Liver (tissue), 9 donors: ENCODE results near the gene CPT1A. TPM values are rescaled to one million over a fixed set of nuclear protein-coding genes. Genes with fewer than 3 reads are reported as not detected.

Experiments
- DNase-seq: peaks from one replicate; pipeline ENCODE4 v3.0.0-alpha.2; 2017; ENCODE audit warnings: low spot score
- H3K27ac ChIP-seq, 2 donors: one replicate each; pipeline ENCODE4 v1.7.0; 2013; ENCODE audit warnings: inconsistent platforms in 2 of 2, low read length in 2 of 2, control low read depth in 1 of 2, low read depth in 1 of 2, mild to moderate bottlenecking in 1 of 2
- H3K27me3 ChIP-seq, 4 donors: one replicate each; pipeline versions ENCODE4 v1.6.1 to v1.7.0; 2013; ENCODE audit warnings: low read length in 3 of 4, inconsistent platforms in 1 of 4, mild to moderate bottlenecking in 1 of 4, moderate library complexity in 1 of 4; ENCODE audit not compliant: control insufficient read depth in 4 of 4, insufficient read depth in 4 of 4
- H3K36me3 ChIP-seq, 4 donors: one replicate each; pipeline versions ENCODE4 v1.6.1 to v1.7.0; 2013; ENCODE audit warnings: low read length in 3 of 4, mild to moderate bottlenecking in 3 of 4, low read depth in 1 of 4, moderate library complexity in 1 of 4; ENCODE audit not compliant: control insufficient read depth in 4 of 4, insufficient read depth in 3 of 4
- H3K4me1 ChIP-seq, 4 donors: one replicate each; pipeline versions ENCODE4 v1.6.1 to v1.7.0; 2013; ENCODE audit warnings: low read length in 3 of 4, mild to moderate bottlenecking in 3 of 4, moderate library complexity in 1 of 4; ENCODE audit not compliant: control insufficient read depth in 4 of 4, insufficient read depth in 4 of 4
- H3K4me3 ChIP-seq, 3 donors: one replicate each; pipeline versions ENCODE4 v1.6.1 to v1.7.0; 2013; ENCODE audit warnings: low read length in 3 of 3, control low read depth in 1 of 3, low read depth in 1 of 3, mild to moderate bottlenecking in 1 of 3
- H3K9ac ChIP-seq, 2 donors: one replicate each; pipeline ENCODE4 v1.7.0; 2013; ENCODE audit warnings: low read length in 2 of 2, mild to moderate bottlenecking in 2 of 2, moderate library complexity in 2 of 2, control low read depth in 1 of 2, low read depth in 1 of 2
- H3K9me3 ChIP-seq, 4 donors: one replicate each; pipeline versions ENCODE4 v1.6.1 to v1.7.0; 2013; ENCODE audit warnings: low read length in 3 of 4; ENCODE audit not compliant: control insufficient read depth in 4 of 4
- CTCF ChIP-seq: fragments of 150-350 bp; IDR thresholded peaks from 2 replicates; pipeline ENCODE4 v1.5.1; 2017; ENCODE audit warnings: improper control_type of control experiment, low read depth, low read length; ENCODE audit not compliant: missing input control
- EGR1 ChIP-seq, 2 donors: IDR thresholded peaks; 2 replicates each; pipeline ENCODE4 v1.6.1; 2016 to 2018; ENCODE audit warnings: antibody characterized with exemption in 2 of 2, low read depth in 2 of 2
- FOXA1 ChIP-seq: IDR thresholded peaks from 2 replicates; pipeline ENCODE4 v1.6.1; 2016; ENCODE audit warnings: antibody characterized with exemption
- GABPA ChIP-seq, 2 donors: IDR thresholded peaks in 1 of 2; conservative IDR thresholded peaks in 1 of 2; 2 replicates each; pipeline ENCODE4 v1.6.1; 2016; ENCODE audit warnings: antibody characterized with exemption in 2 of 2, mild to moderate bottlenecking in 1 of 2, moderate library complexity in 1 of 2
- HNF4A ChIP-seq, 2 donors: conservative IDR thresholded peaks; 2 replicates each; pipeline ENCODE4 v1.6.1; 2016; ENCODE audit warnings: antibody characterized with exemption in 2 of 2, mild to moderate bottlenecking in 2 of 2
- HNF4G ChIP-seq: IDR thresholded peaks from 2 replicates; pipeline ENCODE4 v1.6.1; 2016; ENCODE audit warnings: antibody characterized with exemption
- NR2F2 ChIP-seq: IDR thresholded peaks from 2 replicates; pipeline ENCODE4 v1.6.1; 2016; ENCODE audit warnings: antibody characterized with exemption
- RAD21 ChIP-seq, 2 donors: IDR thresholded peaks; 2 replicates each; pipeline ENCODE4 v1.6.1; 2016; ENCODE audit warnings: antibody characterized with exemption in 2 of 2, mild to moderate bottlenecking in 2 of 2
- RXRA ChIP-seq, 2 donors: IDR thresholded peaks; 2 replicates each; pipeline ENCODE4 v1.6.1; 2017 to 2018; ENCODE audit warnings: antibody characterized with exemption in 2 of 2, mild to moderate bottlenecking in 1 of 2
- SP1 ChIP-seq: IDR thresholded peaks from 2 replicates; pipeline ENCODE4 v1.6.1; 2018; ENCODE audit warnings: antibody characterized with exemption, mild to moderate bottlenecking
- TAF1 ChIP-seq: conservative IDR thresholded peaks from 2 replicates; pipeline ENCODE4 v1.6.1; 2016; ENCODE audit warnings: antibody characterized with exemption, mild to moderate bottlenecking
- YY1 ChIP-seq: IDR thresholded peaks from 2 replicates; pipeline ENCODE4 v1.6.1; 2016; ENCODE audit warnings: antibody characterized with exemption, mild to moderate bottlenecking
- WGBS: extraction: QIAGEN DNeasy Blood & Tissue Kit; methylation state at CpG from one replicate; pipeline ENCODE4 v1.1.7; 2013; 5-methylcytosine and 5-hydroxymethylcytosine counted together
- polyA plus RNA-seq, 2 donors: library from polyadenylated mRNA; stranded (reverse) in 1 of 2; unstranded in 1 of 2; fragments of 200-250 nt in 1 of 2; fragments of >200 nt in 1 of 2; fragmentation: Nextera tagmentation in 1 of 2; extraction: Ambion mirVana in 1 of 2; gene quantifications; one replicate each; pipeline versions ENCODE4 v1.2.1 to v1.2.3, GENCODE V29; 2013 to 2015
- total RNA-seq, 2 donors: library from RNA; depleted of rRNA; stranded (reverse); fragments of >200 nt; gene quantifications; one replicate each; pipeline ENCODE4 v1.2.3, GENCODE V29; 2014
- TF ChIP-seq, protein P1 (sequence below): IDR thresholded peaks from 2 replicates; pipeline ENCODE4 v1.6.1; 2016; ENCODE audit warnings: antibody characterized with exemption
- TF ChIP-seq, protein P2 (sequence below): IDR thresholded peaks from 2 replicates; pipeline ENCODE4 v1.6.1; 2016; ENCODE audit warnings: antibody characterized with exemption
- TF ChIP-seq, protein P3 (sequence below): IDR thresholded peaks from 2 replicates; pipeline ENCODE4 v1.6.1; 2016; ENCODE audit warnings: antibody characterized with exemption
- donor health status: healthy.
- donor health status: healthy.
- donor health status: healthy.
- donor health status: healthy.
- donor health status: healthy.

Gene CPT1A
- total and polyA plus RNA-seq, 4 donors = 17.2 to 232 (median 61.0) TPM

- Histone ChIP-seq H3K9ac (no peak overlapping the region), H3K36me3 (peaks cover 27 to 66% (median 53%) of the 10 kb centered on the region in 4 donors), H3K27ac (no peak overlapping the region), H3K9me3 (no peaks in the 10 kb centered on the region), H3K4me1 (no peaks in the 10 kb centered on the region), H3K4me3 (no peak overlapping the region), H3K27me3 (no peaks in the 10 kb centered on the region)
- TF ChIP-seq, protein P1, sequence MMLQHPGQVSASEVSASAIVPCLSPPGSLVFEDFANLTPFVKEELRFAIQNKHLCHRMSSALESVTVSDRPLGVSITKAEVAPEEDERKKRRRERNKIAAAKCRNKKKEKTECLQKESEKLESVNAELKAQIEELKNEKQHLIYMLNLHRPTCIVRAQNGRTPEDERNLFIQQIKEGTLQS = no peak
- TF ChIP-seq EGR1 (IDR thresholded peaks at IDR 0.05; ENCODE audit: low read depth in 2 of 2) (no peak), RAD21 (IDR thresholded peaks at IDR 0.05) (no peak), CTCF (no peak), FOXA1 (no peak), HNF4G (no peak), NR2F2 (no peak), TAF1 (no peak), HNF4A (conservative IDR thresholded peaks at IDR 0.05) (no peak), GABPA (IDR thresholded peaks at IDR 0.05 in 1 of 2, conservative IDR thresholded peaks at IDR 0.05 in 1 of 2) (no peak), RXRA (IDR thresholded peaks at IDR 0.05) (no peak), YY1 (no peak)
- TF ChIP-seq, protein P2, sequence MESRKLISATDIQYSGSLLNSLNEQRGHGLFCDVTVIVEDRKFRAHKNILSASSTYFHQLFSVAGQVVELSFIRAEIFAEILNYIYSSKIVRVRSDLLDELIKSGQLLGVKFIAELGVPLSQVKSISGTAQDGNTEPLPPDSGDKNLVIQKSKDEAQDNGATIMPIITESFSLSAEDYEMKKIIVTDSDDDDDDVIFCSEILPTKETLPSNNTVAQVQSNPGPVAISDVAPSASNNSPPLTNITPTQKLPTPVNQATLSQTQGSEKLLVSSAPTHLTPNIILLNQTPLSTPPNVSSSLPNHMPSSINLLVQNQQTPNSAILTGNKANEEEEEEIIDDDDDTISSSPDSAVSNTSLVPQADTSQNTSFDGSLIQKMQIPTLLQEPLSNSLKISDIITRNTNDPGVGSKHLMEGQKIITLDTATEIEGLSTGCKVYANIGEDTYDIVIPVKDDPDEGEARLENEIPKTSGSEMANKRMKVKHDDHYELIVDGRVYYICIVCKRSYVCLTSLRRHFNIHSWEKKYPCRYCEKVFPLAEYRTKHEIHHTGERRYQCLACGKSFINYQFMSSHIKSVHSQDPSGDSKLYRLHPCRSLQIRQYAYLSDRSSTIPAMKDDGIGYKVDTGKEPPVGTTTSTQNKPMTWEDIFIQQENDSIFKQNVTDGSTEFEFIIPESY = no peak
- DNase-seq = no peak
- WGBS = 91% methylated on average over 8 of the region's 8 CpGs
These were observed 84.0 kb downstream of the CPT1A start for GRCh38 chr11:68757711-68758110.

GRCh38 chr11:68756171-68756766, 85.4 kb downstream of the CPT1A start:
- Histone ChIP-seq H3K36me3 (peaks cover 20 to 52% (median 40%) of the 10 kb centered on the region in 4 donors), H3K9ac (no peak overlapping the region)

More at GRCh38 chr11:68756171-68756766, 85.4 kb downstream of the CPT1A start:
- TF ChIP-seq, protein P2 = no peak
- TF ChIP-seq GABPA (IDR thresholded peaks at IDR 0.05 in 1 of 2, conservative IDR thresholded peaks at IDR 0.05 in 1 of 2) = no peak
- no peak for TF ChIP-seq HNF4G
- TF ChIP-seq, protein P3, sequence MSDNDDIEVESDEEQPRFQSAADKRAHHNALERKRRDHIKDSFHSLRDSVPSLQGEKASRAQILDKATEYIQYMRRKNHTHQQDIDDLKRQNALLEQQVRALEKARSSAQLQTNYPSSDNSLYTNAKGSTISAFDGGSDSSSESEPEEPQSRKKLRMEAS = no peak
- no peak for TF ChIP-seq FOXA1
- TF ChIP-seq NR2F2 = no peak
- TF ChIP-seq, protein P1 = no peak
- no peak for TF ChIP-seq EGR1 (IDR thresholded peaks at IDR 0.05; ENCODE audit: low read depth in 2 of 2)
- TF ChIP-seq YY1 = no peak
- TF ChIP-seq RXRA (IDR thresholded peaks at IDR 0.05) = no peak
- TF ChIP-seq RAD21 (IDR thresholded peaks at IDR 0.05) = no peak
- no peak for TF ChIP-seq TAF1
- TF ChIP-seq SP1 = no peak
- Histone ChIP-seq H3K9me3 (no peaks in the 10 kb centered on the region), H3K27me3 (no peaks in the 10 kb centered on the region), H3K4me3 (no peak overlapping the region), H3K4me1 (peaks cover 0 to 3% (median 0%) of the 10 kb centered on the region in 4 donors), H3K27ac (no peak overlapping the region)
- DNase-seq = no peak
- WGBS = 93% methylated on average over 12 of the region's 12 CpGs
